ENCODE data around the gene PSMD1. TPM values are rescaled to one million over a fixed set of nuclear protein-coding genes. Genes with fewer than 3 reads are reported as not detected.

PSMD1 gene
- total RNA-seq (2022; extraction: Qiagen RNA extraction): 108 to 113 TPM (median 112 TPM) in 5 replicates

GRCh38 chr2:231056453-231057416 lies at the start of gene PSMD1:
Gene PSMD1 (plus strand): TSS chr2:231056867. CDS start chr2:231057026, 159 bp downstream.

DNA sequence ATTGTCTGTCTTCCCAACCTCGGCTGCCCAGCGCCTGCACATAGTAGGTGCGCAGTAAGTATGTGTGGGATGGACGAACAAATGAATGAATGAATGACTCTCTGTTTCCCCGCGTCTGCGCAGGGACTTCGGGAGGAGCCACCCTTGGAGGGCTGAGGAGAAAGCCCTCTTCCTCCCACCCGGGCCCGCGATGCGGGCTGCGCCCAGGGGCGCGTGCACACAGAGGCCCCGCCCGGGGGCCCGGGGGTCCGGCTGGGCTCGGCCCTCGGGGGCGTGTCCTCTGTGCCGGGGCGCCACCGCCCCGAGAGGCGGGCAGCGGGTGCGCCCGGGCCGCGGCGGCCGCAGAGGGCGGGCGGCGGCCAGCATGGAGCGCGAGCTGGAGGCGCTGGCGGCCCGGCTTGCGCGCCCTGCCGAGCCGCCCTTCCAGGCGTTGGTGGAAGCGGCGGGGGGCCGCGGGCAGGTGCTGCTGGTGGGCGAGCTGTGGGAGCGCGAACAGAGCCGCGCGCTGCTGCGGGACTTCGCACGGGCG lies 19.4 kb upstream of the PSMD1 start, which contains the start of gene C2orf72:
Gene C2orf72 (plus strand): TSS at position 322 of the 529 bp plus-strand sequence. CDS start 43 bp downstream, at position 365.

DNA sequence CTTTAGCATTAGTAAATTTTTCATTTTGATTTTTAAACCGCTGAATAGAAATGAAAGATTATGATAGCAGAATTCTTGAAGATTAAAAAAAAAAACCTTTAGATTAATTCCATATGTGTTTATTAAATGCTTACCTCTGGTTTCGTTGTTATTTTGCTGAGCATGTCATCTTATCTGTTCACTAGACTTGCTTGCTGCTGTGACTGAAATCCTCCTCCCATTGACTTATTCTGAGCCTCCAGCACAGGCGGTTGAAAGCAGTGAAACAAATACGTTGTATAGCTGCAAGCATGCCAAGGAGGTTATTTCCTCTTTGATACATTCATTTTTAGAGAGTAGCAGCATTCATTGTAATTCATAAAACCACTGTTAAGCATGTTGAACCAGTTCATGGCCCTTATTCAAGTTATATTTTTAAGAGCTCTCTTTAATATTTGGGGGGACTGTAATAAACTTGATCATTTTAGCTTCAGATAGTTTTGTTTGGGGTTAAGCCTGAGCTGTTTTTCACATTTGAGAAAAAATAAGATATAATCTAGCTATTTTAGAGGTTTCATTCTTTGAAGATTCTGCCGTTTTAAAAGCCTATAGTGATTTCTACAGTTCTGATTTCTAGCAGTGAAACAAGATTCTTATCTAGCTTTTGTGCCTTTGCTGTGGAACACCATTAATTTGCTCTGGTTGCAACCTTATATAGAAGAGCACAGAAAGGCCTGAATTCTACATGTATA lies 68.3 kb downstream of the PSMD1 start, which contains the start of gene HTR2B:
Gene HTR2B (minus strand): TSS at position 205 of the 731 bp plus-strand sequence. CDS start 1,278 bp downstream, outside the sequence.

GRCh38 chr2:231198291-231199173 lies 141.9 kb downstream of the PSMD1 start, which contains the start of gene ARMC9:
Gene ARMC9 (plus strand): TSS chr2:231198631. CDS start chr2:231206239, 7,608 bp downstream.

Other genes starting within 250 kb of the PSMD1 start
- gene ITM2C, start 191.9 kb upstream of the PSMD1 start, total RNA-seq (2022; extraction: Qiagen RNA extraction): 68.3 to 79.9 TPM (median 78.4 TPM) in 5 replicates
- 0.02 TPM in 1 of 5 replicates, not detected in the others for gene GPR55, start 131.6 kb upstream of the PSMD1 start, total RNA-seq (2022; extraction: Qiagen RNA extraction)
- not detected in 5 replicates for gene SPATA3, start 60.7 kb upstream of the PSMD1 start, total RNA-seq (2022; extraction: Qiagen RNA extraction)
- 5.9 to 8.1 TPM (median 6.6 TPM) in 5 replicates for gene C2orf72, start 19.3 kb upstream of the PSMD1 start, total RNA-seq (2022; extraction: Qiagen RNA extraction)
- 0.04 TPM in 1 of 5 replicates, not detected in the others for gene HTR2B, start 68.2 kb downstream of the PSMD1 start, total RNA-seq (2022; extraction: Qiagen RNA extraction)
- 13.2 to 15.7 TPM (median 14.6 TPM) in 5 replicates for gene ARMC9, start 141.8 kb downstream of the PSMD1 start, total RNA-seq (2022; extraction: Qiagen RNA extraction)